NCI-H1105 treated with DMSO at 0.1 percent for 48 hours (cell line): ENCODE data around the gene EEF1A1.

Experiments used
- DNase-seq: peaks from one replicate; lab custom pipeline; 2025; lab: John Stamatoyannopoulos, UW

The EEF1A1 gene

GRCh38 chr6:73505142-73505541 lies 15.7 kb downstream of the EEF1A1 start:
- no peak for DNase-seq

GRCh38 chr6:73504160-73504559 lies 16.7 kb downstream of the EEF1A1 start:
- no peak for DNase-seq

- no peak for DNase-seq
Measured at GRCh38 chr6:73503027-73503772, 17.6 kb downstream of the EEF1A1 start.

GRCh38 chr6:73497915-73498314 lies 22.9 kb downstream of the EEF1A1 start:
- DNase-seq: no peak

GRCh38 chr6:73491377-73491776 lies 29.5 kb downstream of the EEF1A1 start:
- DNase-seq: no peak

GRCh38 chr6:73487473-73487872 lies 33.4 kb downstream of the EEF1A1 start:
- no peak for DNase-seq

- no peak for DNase-seq
Measured at GRCh38 chr6:73484438-73484837, 36.4 kb downstream of the EEF1A1 start.

- DNase-seq: no peak
Measured at GRCh38 chr6:73481969-73482368, 38.9 kb downstream of the EEF1A1 start.

- DNase-seq: no peak
Measured at GRCh38 chr6:73477407-73477806, 43.4 kb downstream of the EEF1A1 start.

- no peak for DNase-seq
Measured at GRCh38 chr6:73476723-73477122, 44.1 kb downstream of the EEF1A1 start.

GRCh38 chr6:73471686-73472290 lies 49.0 kb downstream of the EEF1A1 start:
- DNase-seq: no peak
